DMS 273 (cell line): ENCODE results near the gene CDH23.

Experiments
- DNase-seq: peaks from one replicate; lab custom pipeline; 2025; ENCODE audit not compliant: unreplicated experiment; lab: John Stamatoyannopoulos, UW

CDH23 gene

GRCh38 chr10:71437537-71438092, 40.9 kb downstream of the CDH23 start:
- DNase-seq: peak; percentile 37

GRCh38 chr10:71438761-71439160, 42.0 kb downstream of the CDH23 start:
- no peak for DNase-seq

- DNase-seq: no peak
These were observed 43.1 kb downstream of the CDH23 start for GRCh38 chr10:71439670-71440425.

- DNase-seq: no peak
These were observed 43.9 kb downstream of the CDH23 start for GRCh38 chr10:71440506-71441035.

GRCh38 chr10:71442000-71442399, 45.3 kb downstream of the CDH23 start:
- no peak for DNase-seq

GRCh38 chr10:71442859-71443570, 46.3 kb downstream of the CDH23 start:
- no peak for DNase-seq

- DNase-seq: no peak
These were observed 47.0 kb downstream of the CDH23 start for GRCh38 chr10:71443676-71444075.

GRCh38 chr10:71444284-71445054, 47.7 kb downstream of the CDH23 start:
- DNase-seq: no peak

GRCh38 chr10:71447676-71448075, 51.0 kb downstream of the CDH23 start:
- no peak for DNase-seq

GRCh38 chr10:71448146-71448545, 51.4 kb downstream of the CDH23 start:
- no peak for DNase-seq

- no peak for DNase-seq
These were observed 52.3 kb downstream of the CDH23 start for GRCh38 chr10:71449026-71449425.

- DNase-seq: peak; percentile 87
These were observed 55.0 kb downstream of the CDH23 start for GRCh38 chr10:71451754-71452153.

GRCh38 chr10:71453186-71453585, 56.5 kb downstream of the CDH23 start:
- peak; percentile 17 for DNase-seq

- DNase-seq: no peak
These were observed 57.6 kb downstream of the CDH23 start for GRCh38 chr10:71454347-71454746.

GRCh38 chr10:71455035-71455434, 58.3 kb downstream of the CDH23 start:
- DNase-seq: no peak

GRCh38 chr10:71456631-71457030, 59.9 kb downstream of the CDH23 start:
- no peak for DNase-seq

- peak; percentile 42 for DNase-seq
These were observed 61.2 kb downstream of the CDH23 start for GRCh38 chr10:71457908-71458307.

- DNase-seq: no peak
These were observed 61.7 kb downstream of the CDH23 start for GRCh38 chr10:71458387-71458786.

GRCh38 chr10:71459513-71459912, 62.8 kb downstream of the CDH23 start:
- DNase-seq: peak; percentile 82

GRCh38 chr10:71460615-71461014, 63.9 kb downstream of the CDH23 start:
- DNase-seq: no peak

- DNase-seq: no peak
These were observed 64.7 kb downstream of the CDH23 start for GRCh38 chr10:71461457-71461856.
